GM18951 (cell line): ENCODE results near the gene NAALAD2.
"Not testable (repeated sequence)": the region's sequence is repeated elsewhere in the genome, so short reads cannot be mapped to it uniquely, and the experiment has no call there.

Experiments
- POLR2A ChIP-seq: IDR thresholded peaks from 4 replicates; pipeline ENCODE4 v1.6.1; 2011; ENCODE audit warnings: mild to moderate bottlenecking; ENCODE audit not compliant: insufficient read length, insufficient read depth; ENCODE audit errors: extremely low read depth
- in situ Hi-C: fragments of 300-500 bp; cut with MboI; formaldehyde crosslinking; loops from one replicate; pipeline ENCODE4 v1.12.0; 2022; ENCODE audit warnings: low sequenced_read_pairs, mixed read lengths, inconsistent platforms; ENCODE audit not compliant: unreplicated experiment

Gene NAALAD2

GRCh38 chr11:90168571-90168970 lies 34.1 kb downstream of the NAALAD2 start:
- in situ Hi-C loops: no loop called here
- no peak for TF ChIP-seq POLR2A

GRCh38 chr11:90171359-90171758 lies 36.9 kb downstream of the NAALAD2 start:
- in situ Hi-C loops: no loop called here
- TF ChIP-seq POLR2A: no peak

- TF ChIP-seq POLR2A: no peak
- in situ Hi-C loops: no loop called here
These were observed 41.6 kb downstream of the NAALAD2 start for GRCh38 chr11:90176069-90176468.

- in situ Hi-C loops: no loop called here
- TF ChIP-seq POLR2A: no peak
These were observed 44.3 kb downstream of the NAALAD2 start for GRCh38 chr11:90178751-90179150.

DNA sequence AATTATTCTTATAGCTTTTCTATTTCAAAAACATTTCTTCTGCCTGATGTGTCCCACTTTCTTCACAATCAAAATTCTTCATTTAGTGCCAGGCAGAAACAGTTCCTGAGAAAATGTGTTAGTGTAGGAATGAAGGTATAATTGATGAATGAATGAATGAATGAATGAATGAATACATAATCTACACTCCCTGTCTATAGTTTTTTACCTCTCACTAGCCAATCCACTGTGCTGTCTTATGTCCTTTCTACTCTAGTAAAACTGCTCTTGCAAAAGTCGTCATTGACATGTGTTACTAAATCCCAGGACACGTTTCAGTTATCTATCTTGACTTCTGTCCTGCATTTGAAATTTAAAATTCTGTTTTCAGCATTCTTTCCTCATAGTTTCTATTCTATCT lies 45.5 kb downstream of the NAALAD2 start:
- TF ChIP-seq POLR2A: no peak
- in situ Hi-C loops: no loop called here

GRCh38 chr11:90187839-90188238 lies 53.4 kb downstream of the NAALAD2 start:
- TF ChIP-seq POLR2A: no peak
- in situ Hi-C loops: no loop called here

GRCh38 chr11:90189011-90189410 lies 54.5 kb downstream of the NAALAD2 start:
- in situ Hi-C loops: no loop called here
- TF ChIP-seq POLR2A: no peak

DNA sequence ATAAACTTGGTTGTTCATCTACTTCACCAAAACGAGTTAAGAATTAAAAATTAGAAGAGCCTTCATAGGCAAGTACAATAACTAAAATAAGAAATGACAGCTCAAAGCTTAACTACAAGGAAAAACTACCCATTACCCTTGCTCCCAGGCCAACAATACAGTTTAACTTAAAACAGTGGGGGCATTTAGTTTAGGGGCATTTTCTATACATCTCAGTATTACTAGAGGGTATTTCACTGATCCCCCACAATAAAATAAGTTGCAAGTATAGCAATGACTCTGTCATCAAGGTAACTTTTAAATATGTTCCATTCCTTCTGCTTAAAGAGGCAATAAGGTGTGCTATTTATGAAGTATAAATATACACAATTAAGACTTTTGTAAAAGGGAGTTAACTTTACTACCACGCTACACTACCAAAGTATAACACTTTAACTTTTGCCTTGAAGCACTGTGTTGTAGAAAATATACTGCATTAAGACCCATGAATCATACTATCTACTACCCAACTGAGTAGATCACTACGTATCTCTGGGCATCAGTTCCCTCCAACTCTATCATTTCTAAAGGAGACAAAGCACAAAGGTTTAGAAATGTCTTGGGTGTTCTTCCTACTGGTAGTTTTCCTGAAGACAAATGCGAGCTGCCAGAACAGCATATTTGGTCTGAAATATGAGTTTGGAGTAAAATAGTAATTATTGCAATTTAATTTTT lies 58.6 kb downstream of the NAALAD2 start:
- in situ Hi-C loops: no loop called here
- no peak for TF ChIP-seq POLR2A

DNA sequence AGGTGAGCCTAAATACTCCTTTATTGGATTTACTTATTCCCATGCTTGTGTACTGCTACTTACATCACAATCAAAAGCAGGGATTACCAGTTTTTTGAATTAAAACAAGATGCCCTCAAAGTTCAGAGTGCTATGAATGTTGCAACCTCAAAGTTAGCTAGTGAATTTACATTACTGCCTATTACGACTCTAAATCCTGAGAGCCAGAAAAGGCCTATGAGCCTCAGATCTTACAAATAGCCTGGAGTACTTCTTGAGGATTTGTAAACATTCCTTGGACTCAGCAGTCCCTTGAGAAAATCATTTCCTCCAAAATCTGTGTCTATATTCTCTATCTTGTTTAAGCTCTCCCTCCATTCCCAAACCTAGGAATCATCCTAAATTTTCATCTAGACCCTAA lies 62.9 kb downstream of the NAALAD2 start:
- TF ChIP-seq POLR2A: no peak
- in situ Hi-C loops: no loop called here

GRCh38 chr11:90202342-90202741 lies 67.9 kb downstream of the NAALAD2 start:
- in situ Hi-C loops: no loop called here
- TF ChIP-seq POLR2A: no peak

- TF ChIP-seq POLR2A: no peak
- in situ Hi-C loops: no loop called here
These were observed 69.9 kb downstream of the NAALAD2 start for GRCh38 chr11:90204407-90204806.

DNA sequence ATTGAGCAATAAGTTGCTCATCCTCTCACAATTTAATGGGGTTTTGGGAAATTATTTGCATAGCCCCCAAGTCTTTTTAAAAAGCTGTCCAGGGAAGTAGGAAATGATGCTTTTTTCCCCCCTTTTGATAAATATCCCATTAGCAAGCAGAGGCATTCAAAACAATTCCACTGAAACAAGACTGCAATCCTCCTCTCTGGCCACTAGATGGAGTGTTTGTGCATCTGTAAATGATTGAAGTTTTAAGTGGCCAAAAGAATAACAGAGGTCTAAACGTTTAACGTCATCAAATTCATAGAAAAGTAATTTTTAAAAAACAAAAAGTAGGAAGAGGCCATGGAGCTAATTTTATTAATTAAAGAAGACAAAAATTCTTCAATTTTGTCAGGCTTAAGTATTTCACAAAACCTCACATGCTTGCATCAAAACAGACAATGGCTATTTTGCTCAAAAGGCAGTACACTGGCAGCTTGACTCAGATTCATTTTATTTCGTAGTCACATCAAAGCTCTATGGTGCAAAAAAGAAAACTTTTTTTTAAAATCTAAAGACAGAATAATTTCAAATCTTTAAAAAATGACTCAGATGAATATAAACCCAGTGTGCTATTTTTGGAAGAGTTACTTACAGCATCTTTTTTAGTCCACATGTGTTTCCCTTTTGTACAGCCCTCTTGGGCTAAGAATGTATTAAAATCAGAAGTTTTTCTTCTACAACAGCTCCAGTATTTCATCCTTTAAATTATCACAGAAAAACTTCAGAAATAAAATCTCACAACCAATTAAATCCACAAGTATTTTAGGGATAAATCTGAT lies 70.6 kb downstream of the NAALAD2 start:
- no peak for TF ChIP-seq POLR2A

GRCh38 chr11:90207992-90208391 lies 73.5 kb downstream of the NAALAD2 start:
- in situ Hi-C loops: not testable (repeated sequence)

More for the DNA sequence above, 70.6 kb downstream of the NAALAD2 start:
- in situ Hi-C loops: no loop called here

GRCh38 chr11:90208857-90209256 lies 74.4 kb downstream of the NAALAD2 start:
- no peak for TF ChIP-seq POLR2A
- in situ Hi-C loops: no loop called here
